Transverse colon (tissue), 4 donors: Measurements from ENCODE around the gene FNDC4. TPM values are rescaled to one million over a fixed set of nuclear protein-coding genes. Genes with fewer than 3 reads are reported as not detected.
"Not testable (repeated sequence)": the region's sequence is repeated elsewhere in the genome, so short reads cannot be mapped to it uniquely, and the experiment has no call there.

ENCODE experiments used
- DNase-seq: peaks from one replicate; pipeline ENCODE4 v3.0.0-alpha.2; 2019
- H3K27ac ChIP-seq, 4 donors: fragments of 200-600 bp; sonication (generic); 2 replicates each; pipeline ENCODE4 v1.5.1; 2016 to 2018; ENCODE audit warnings: inconsistent platforms in 4 of 4
- H3K27me3 ChIP-seq: fragments of 200-600 bp; sonication (generic); 2 replicates; pipeline ENCODE4 v1.5.1; 2017; ENCODE audit warnings: inconsistent platforms
- H3K36me3 ChIP-seq, 4 donors: fragments of 200-600 bp; sonication (generic); 2 replicates each; pipeline ENCODE4 v1.5.1; 2017 to 2019; ENCODE audit warnings: inconsistent platforms in 4 of 4
- H3K4me1 ChIP-seq, 4 donors: fragments of 200-600 bp; sonication (generic); 2 replicates each; pipeline ENCODE4 v1.5.1; 2017 to 2020; ENCODE audit warnings: inconsistent platforms in 4 of 4
- H3K4me3 ChIP-seq, 4 donors: fragments of 200-600 bp; sonication (generic); 1 replicate in 1 of 4; 2 replicates in 3 of 4; pipeline versions ENCODE4 v1.5.1 to v1.6.1; 2017 to 2019; ENCODE audit warnings: inconsistent platforms in 4 of 4
- H3K9me3 ChIP-seq, 2 donors: fragments of 200-600 bp; sonication (generic); 2 replicates each; pipeline ENCODE4 v1.5.1; 2017 to 2019; ENCODE audit warnings: inconsistent platforms in 2 of 2
- EP300 ChIP-seq: sonication (generic); formaldehyde crosslinking; IDR thresholded peaks from one replicate; pipeline ENCODE4 v1.6.1; 2017; ENCODE audit warnings: antibody characterized with exemption, low read depth
- POLR2A ChIP-seq: fragments of 450-650 bp; IDR thresholded peaks from one replicate; pipeline ENCODE4 v1.6.1; 2016; ENCODE audit warnings: antibody characterized with exemption, mild to moderate bottlenecking, moderate library complexity
- POLR2AphosphoS5 ChIP-seq, 3 donors: sonication (generic); formaldehyde crosslinking; IDR thresholded peaks; one replicate each; pipeline ENCODE4 v1.6.1; 2016; ENCODE audit warnings: antibody characterized with exemption in 3 of 3
- WGBS, 2 donors: methylation state at CpG; one replicate each; pipeline ENCODE4 v1.1.5; 2018; ENCODE audit warnings: low coverage in 1 of 2; 5-methylcytosine and 5-hydroxymethylcytosine counted together
- in situ Hi-C, 4 donors: fragments of 200-750 bp; cut with MboI; loops; one replicate each; pipeline versions ENCODE4 v1.15.0 to v1.15.1; 2017; ENCODE audit warnings: low sequenced_read_pairs in 3 of 4, low pct_ligation_motif_present in 1 of 4, low pct_unique_long_range_greater_than_20kb in 1 of 4
- intact Hi-C: fragments of 100-400 bp; cut with DNase I; formaldehyde crosslinking; loops from one replicate; pipeline ENCODE4 v1.15.1; 2023; ENCODE audit warnings: low total_unique reads
- total RNA-seq, 4 donors: library from RNA; depleted of rRNA; stranded (reverse); fragments of >200 nt; gene quantifications; one replicate each; pipeline ENCODE4 v1.1.0, GENCODE V29; 2016
- TF ChIP-seq, protein P1 (sequence below), 5 experiments: fragments of 200-600 bp in 3 of 5; fragments of 450-650 bp in 2 of 5; sonication (generic) in 3 of 5; IDR thresholded peaks; 1 replicate in 2 of 5; 2 replicates in 3 of 5; pipeline ENCODE4 v1.5.1; 2016 to 2017; ENCODE audit warnings: antibody characterized with exemption in 5 of 5, inconsistent platforms in 3 of 5, mild to moderate bottlenecking in 2 of 5, moderate library complexity in 1 of 5

Gene FNDC4
- total RNA-seq, result 1 to 10 TPM in 3 of 4 donors, under 1 TPM in 1; 0.80 to 8.2 (median 2.5) TPM

GRCh38 chr2:27494944-27495554, at the start of gene FNDC4:
TSS of gene FNDC4 (minus strand) at chr2:27495200. CDS start at chr2:27494679, 521 bp downstream.
- no peaks in the 10 kb centered on the region for H3K9me3 ChIP-seq
- H3K27me3 ChIP-seq, result peaks cover 30% of the 10 kb centered on the region
- peak within 1 kb of the TSS; percentile 6 to 60 (median 42) for H3K27ac ChIP-seq
- DNase-seq, result peak; percentile 15
- TF ChIP-seq, protein P1, sequence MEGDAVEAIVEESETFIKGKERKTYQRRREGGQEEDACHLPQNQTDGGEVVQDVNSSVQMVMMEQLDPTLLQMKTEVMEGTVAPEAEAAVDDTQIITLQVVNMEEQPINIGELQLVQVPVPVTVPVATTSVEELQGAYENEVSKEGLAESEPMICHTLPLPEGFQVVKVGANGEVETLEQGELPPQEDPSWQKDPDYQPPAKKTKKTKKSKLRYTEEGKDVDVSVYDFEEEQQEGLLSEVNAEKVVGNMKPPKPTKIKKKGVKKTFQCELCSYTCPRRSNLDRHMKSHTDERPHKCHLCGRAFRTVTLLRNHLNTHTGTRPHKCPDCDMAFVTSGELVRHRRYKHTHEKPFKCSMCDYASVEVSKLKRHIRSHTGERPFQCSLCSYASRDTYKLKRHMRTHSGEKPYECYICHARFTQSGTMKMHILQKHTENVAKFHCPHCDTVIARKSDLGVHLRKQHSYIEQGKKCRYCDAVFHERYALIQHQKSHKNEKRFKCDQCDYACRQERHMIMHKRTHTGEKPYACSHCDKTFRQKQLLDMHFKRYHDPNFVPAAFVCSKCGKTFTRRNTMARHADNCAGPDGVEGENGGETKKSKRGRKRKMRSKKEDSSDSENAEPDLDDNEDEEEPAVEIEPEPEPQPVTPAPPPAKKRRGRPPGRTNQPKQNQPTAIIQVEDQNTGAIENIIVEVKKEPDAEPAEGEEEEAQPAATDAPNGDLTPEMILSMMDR (IDR thresholded peaks at IDR 0.05), result no peak
- TF ChIP-seq POLR2A (no peak), EP300 (no peak), POLR2AphosphoS5 (IDR thresholded peaks at IDR 0.05) (no peak)
- peaks cover 0 to 11% (median 6%) of the 10 kb centered on the region in 4 donors for H3K4me1 ChIP-seq
- in situ Hi-C loops, result no loop called here
- 2% methylated on average over 44 of the region's 70 CpGs; no CpG with 5 or more reads in 1 of the 2 donors for WGBS, 2 donors
- intact Hi-C loops, result no loop called here
- no peaks in the 10 kb centered on the region for H3K36me3 ChIP-seq
- peak within 1 kb of the TSS; percentile 47 to 67 (median 55) for H3K4me3 ChIP-seq

- DNase-seq, result no peak
- Histone ChIP-seq H3K27me3 (no peaks in the 10 kb centered on the region), H3K9me3 (no peaks in the 10 kb centered on the region), H3K4me1 (no peaks in the 10 kb centered on the region), H3K27ac (no peak overlapping the region), H3K36me3 (no peaks in the 10 kb centered on the region), H3K4me3 (no peak overlapping the region)
- in situ Hi-C loops (no loop called here), intact Hi-C loops (no loop called here)
- TF ChIP-seq POLR2A, result no peak
- TF ChIP-seq, protein P1 (IDR thresholded peaks at IDR 0.05), result no peak
- 92% methylated on average over 6 of the region's 6 CpGs; no CpG with 5 or more reads in 1 of the 2 donors for WGBS, 2 donors
These were observed 49.3 kb upstream of the FNDC4 start for GRCh38 chr2:27544143-27544821.

GRCh38 chr2:27539649-27540048, 44.6 kb upstream of the FNDC4 start:
- no CpG with 5 or more reads among the region's 35 CpGs for WGBS, 2 donors
- H3K36me3 ChIP-seq, in situ Hi-C loops, H3K9me3 ChIP-seq, H3K4me3 ChIP-seq, H3K27ac ChIP-seq, H3K4me1 ChIP-seq, DNase-seq, H3K27me3 ChIP-seq, intact Hi-C loops: not testable (repeated sequence)

DNA sequence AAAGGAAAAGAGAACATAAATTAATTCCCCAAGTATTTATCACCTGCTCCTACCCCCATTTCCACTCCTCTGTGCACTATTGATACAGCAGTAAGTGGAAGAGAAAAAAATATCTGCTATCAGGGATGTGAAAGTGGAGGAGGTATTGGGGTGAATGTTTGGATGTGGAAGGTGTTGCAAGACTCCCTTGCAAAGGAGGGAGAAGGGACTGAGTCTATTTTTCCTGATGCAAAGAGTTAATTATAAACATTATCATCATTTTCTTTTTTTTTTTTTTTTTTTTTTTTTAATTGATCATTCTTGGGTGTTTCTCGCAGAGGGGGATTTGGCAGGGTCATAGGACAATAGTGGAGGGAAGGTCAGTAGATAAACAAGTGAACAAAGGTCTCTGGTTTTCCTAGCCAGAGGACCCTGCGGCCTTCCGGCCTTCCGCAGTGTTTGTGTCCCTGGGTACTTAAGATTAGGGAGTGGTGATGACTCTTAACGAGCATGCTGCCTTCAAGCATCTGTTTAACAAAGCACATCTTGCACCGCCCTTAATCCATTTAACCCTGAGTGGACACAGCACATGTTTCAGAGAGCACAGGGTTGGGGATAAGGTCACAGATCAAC, 43.9 kb upstream of the FNDC4 start:
- 17 to 51% methylated on average over 1 to 5 of the region's 6 CpGs for WGBS, 2 donors
- intact Hi-C loops, H3K27ac ChIP-seq, in situ Hi-C loops, DNase-seq, H3K4me3 ChIP-seq, H3K4me1 ChIP-seq, H3K9me3 ChIP-seq, H3K36me3 ChIP-seq, H3K27me3 ChIP-seq: not testable (repeated sequence)

- no peak overlapping the region for H3K4me3 ChIP-seq
- no peaks in the 10 kb centered on the region for H3K36me3 ChIP-seq
- WGBS, 2 donors, result 47 to 51% methylated on average over 3 to 4 of the region's 4 CpGs
- H3K9me3 ChIP-seq, result no peaks in the 10 kb centered on the region
- no peak for DNase-seq
- intact Hi-C loops, result no loop called here
- TF ChIP-seq, protein P1 (IDR thresholded peaks at IDR 0.05), result no peak
- no peak for TF ChIP-seq POLR2A
- no peak for TF ChIP-seq EP300
- TF ChIP-seq POLR2AphosphoS5 (IDR thresholded peaks at IDR 0.05), result no peak
- H3K27me3 ChIP-seq, result peaks cover 4% of the 10 kb centered on the region
- in situ Hi-C loops, result no loop called here
- H3K27ac ChIP-seq, result no peak overlapping the region
- no peaks in the 10 kb centered on the region for H3K4me1 ChIP-seq
These were observed 42.3 kb upstream of the FNDC4 start for GRCh38 chr2:27537287-27537686.
